Esophagus squamous epithelium (tissue), 5 donors: ENCODE results near the gene PKD2L2. TPM values are rescaled to one million over a fixed set of nuclear protein-coding genes. Genes with fewer than 3 reads are reported as not detected.

Source experiments
- DNase-seq: peaks from one replicate; lab custom pipeline; 2025; lab: John Stamatoyannopoulos, UW
- H3K27ac ChIP-seq, 4 donors: fragments of 200-600 bp; sonication (generic); one replicate each; pipeline ENCODE4 v1.5.1; 2016 to 2019; ENCODE audit warnings: mild to moderate bottlenecking in 1 of 4
- H3K27me3 ChIP-seq, 4 donors: fragments of 200-600 bp; sonication (generic); 1 replicate in 3 of 4; 2 replicates in 1 of 4; pipeline versions ENCODE4 v1.5.1 to v1.6.0; 2017 to 2021; ENCODE audit warnings: antibody characterized with exemption in 1 of 4
- H3K36me3 ChIP-seq, 3 donors: fragments of 200-600 bp; sonication (generic); one replicate each; pipeline ENCODE4 v1.5.1; 2016 to 2019
- H3K4me1 ChIP-seq, 3 donors: fragments of 200-600 bp; sonication (generic); one replicate each; pipeline ENCODE4 v1.5.1; 2017 to 2019
- H3K4me3 ChIP-seq, 4 donors: fragments of 200-600 bp; sonication (generic); 1 replicate in 3 of 4; 2 replicates in 1 of 4; pipeline ENCODE4 v1.5.1; 2016 to 2019; ENCODE audit warnings: mild to moderate bottlenecking in 2 of 4, moderate library complexity in 1 of 4
- H3K9me3 ChIP-seq, 3 donors: fragments of 200-600 bp; sonication (generic); one replicate each; pipeline ENCODE4 v1.5.1; 2016 to 2019
- CTCF ChIP-seq, 6 experiments: fragments of 450-650 bp in 4 of 6; fragments of 200-600 bp in 2 of 6; sonication (generic) in 2 of 6; IDR thresholded peaks; one replicate each; pipeline ENCODE4 v1.5.1; 2016 to 2019; ENCODE audit warnings: antibody characterized with exemption in 6 of 6, mild to moderate bottlenecking in 4 of 6, moderate library complexity in 4 of 6
- POLR2A ChIP-seq, 4 donors: fragments of 450-650 bp; IDR thresholded peaks; one replicate each; pipeline ENCODE4 v1.6.1; 2017; ENCODE audit warnings: antibody characterized with exemption in 4 of 4, mild to moderate bottlenecking in 4 of 4, moderate library complexity in 3 of 4
- WGBS, 2 donors: methylation state at CpG; one replicate each; pipeline ENCODE4 v1.1.5; 2018; 5-methylcytosine and 5-hydroxymethylcytosine counted together
- intact Hi-C: fragments of 100-400 bp; cut with DNase I; formaldehyde crosslinking; loops from one replicate; pipeline ENCODE4 v1.15.0; 2022
- total RNA-seq, 4 donors: library from RNA; depleted of rRNA; stranded (reverse); fragments of >200 nt; gene quantifications; one replicate each; pipeline ENCODE4 v1.1.0, GENCODE V29; 2016
- donor health status: DM: yes; HTN: yes; CAD: no.

PKD2L2 gene
- total RNA-seq, 4 donors from 2014 or later, result not detected

- Histone ChIP-seq H3K4me3 (no peak overlapping the region), H3K27me3 (peaks cover 0 to 7% (median 0%) of the 10 kb centered on the region in 4 donors), H3K4me1 (peaks cover 0 to 28% (median 0%) of the 10 kb centered on the region in 3 donors), H3K9me3 (no peaks in the 10 kb centered on the region), H3K27ac (no peak overlapping the region), H3K36me3 (no peaks in the 10 kb centered on the region)
- 81 to 82% methylated on average over 3 of the region's 3 CpGs for WGBS, 2 donors
- TF ChIP-seq POLR2A (IDR thresholded peaks at IDR 0.05) (no peak), CTCF (IDR thresholded peaks at IDR 0.05) (peak in 1 of 6 experiments; percentile 4)
- DNase-seq, result no peak
- intact Hi-C loops, result no loop called here
Measured at GRCh38 chr5:137891849-137892248, 2.6 kb downstream of the PKD2L2 start.

GRCh38 chr5:137894586-137894985 lies 5.3 kb downstream of the PKD2L2 start:
- H3K4me3 ChIP-seq, result no peak overlapping the region
- H3K36me3 ChIP-seq, result no peaks in the 10 kb centered on the region
- intact Hi-C loops, result no loop called here
- TF ChIP-seq POLR2A (IDR thresholded peaks at IDR 0.05), result no peak
- TF ChIP-seq CTCF (IDR thresholded peaks at IDR 0.05), result no peak
- H3K27me3 ChIP-seq, result peaks cover 0 to 1% (median 0%) of the 10 kb centered on the region in 4 donors
- DNase-seq, result no peak
- H3K4me1 ChIP-seq, result peaks cover 0 to 4% (median 0%) of the 10 kb centered on the region in 3 donors
- no peak overlapping the region for H3K27ac ChIP-seq
- H3K9me3 ChIP-seq, result no peaks in the 10 kb centered on the region

GRCh38 chr5:137896560-137896959 lies 7.3 kb downstream of the PKD2L2 start:
- H3K27ac ChIP-seq, result no peak overlapping the region
- DNase-seq, result no peak
- 84 to 91% methylated on average over 3 of the region's 3 CpGs for WGBS, 2 donors
- H3K36me3 ChIP-seq, result no peaks in the 10 kb centered on the region
- no peak overlapping the region for H3K4me3 ChIP-seq
- intact Hi-C loops, result no loop called here
- H3K27me3 ChIP-seq, result no peaks in the 10 kb centered on the region
- TF ChIP-seq POLR2A (IDR thresholded peaks at IDR 0.05) (no peak), CTCF (IDR thresholded peaks at IDR 0.05) (no peak)
- H3K9me3 ChIP-seq, result no peaks in the 10 kb centered on the region
- peaks cover 0 to 12% (median 3%) of the 10 kb centered on the region in 3 donors for H3K4me1 ChIP-seq

- TF ChIP-seq POLR2A (IDR thresholded peaks at IDR 0.05) (no peak), CTCF (IDR thresholded peaks at IDR 0.05) (no peak)
- 91 to 95% methylated on average over 3 of the region's 3 CpGs for WGBS, 2 donors
- intact Hi-C loops, result no loop called here
Measured at GRCh38 chr5:137899493-137899892, 10.2 kb downstream of the PKD2L2 start.

GRCh38 chr5:137901011-137901817 lies 12.0 kb downstream of the PKD2L2 start:
- Histone ChIP-seq H3K4me3 (peak overlapping the region in 2 of 4 donors; percentile 6 to 10), H3K27me3 (no peaks in the 10 kb centered on the region), H3K36me3 (no peaks in the 10 kb centered on the region), H3K4me1 (peaks cover 0 to 20% (median 3%) of the 10 kb centered on the region in 3 donors), H3K27ac (peak overlapping the region in 2 of 4 donors; percentile 4 to 26), H3K9me3 (no peaks in the 10 kb centered on the region)
- intact Hi-C loops, result no loop called here
- WGBS, 2 donors, result 36 to 48% methylated on average over 5 of the region's 5 CpGs
- TF ChIP-seq POLR2A (IDR thresholded peaks at IDR 0.05) (no peak), CTCF (IDR thresholded peaks at IDR 0.05) (no peak)
- no peak for DNase-seq

More at GRCh38 chr5:137899493-137899892, 10.2 kb downstream of the PKD2L2 start:
- Histone ChIP-seq H3K27ac (no peak overlapping the region), H3K4me3 (no peak overlapping the region), H3K27me3 (no peaks in the 10 kb centered on the region), H3K36me3 (no peaks in the 10 kb centered on the region), H3K4me1 (peaks cover 0 to 20% (median 3%) of the 10 kb centered on the region in 3 donors), H3K9me3 (no peaks in the 10 kb centered on the region)
- DNase-seq, result no peak
